GM18907 (cell line): ENCODE data around the gene XRCC5.
"Not testable (repeated sequence)": the region's sequence is repeated elsewhere in the genome, so short reads cannot be mapped to it uniquely, and the experiment has no call there.

ENCODE experiments used
- ATAC-seq: cut with Tn5 transposase; IDR thresholded peaks from one replicate; pipeline ENCODE4 v1.9.1; 2021; ENCODE audit warnings: mild to moderate bottlenecking, moderate library complexity; ENCODE audit not compliant: unreplicated experiment

XRCC5 gene

DNA sequence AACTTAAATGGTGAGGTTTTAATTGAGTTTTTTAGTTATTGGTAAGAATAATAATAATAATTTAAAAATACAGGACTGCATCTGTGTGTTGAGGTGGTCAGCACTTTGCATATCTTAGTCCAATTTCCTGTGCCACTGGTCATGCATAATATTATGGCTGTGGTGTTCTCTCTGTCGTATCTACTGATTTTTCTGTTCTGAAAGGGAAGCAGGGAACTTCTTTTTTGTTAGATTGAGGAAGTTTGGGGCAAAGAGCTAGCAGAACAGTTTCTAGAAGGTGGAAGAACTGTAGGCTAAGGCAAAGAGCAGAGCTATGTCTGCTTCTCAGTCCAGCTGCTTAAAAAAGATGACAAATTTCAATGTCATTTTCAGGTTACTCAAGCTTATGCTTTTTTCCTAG, 74.3 kb downstream of the XRCC5 start:
- peak; percentile 43 for ATAC-seq

DNA sequence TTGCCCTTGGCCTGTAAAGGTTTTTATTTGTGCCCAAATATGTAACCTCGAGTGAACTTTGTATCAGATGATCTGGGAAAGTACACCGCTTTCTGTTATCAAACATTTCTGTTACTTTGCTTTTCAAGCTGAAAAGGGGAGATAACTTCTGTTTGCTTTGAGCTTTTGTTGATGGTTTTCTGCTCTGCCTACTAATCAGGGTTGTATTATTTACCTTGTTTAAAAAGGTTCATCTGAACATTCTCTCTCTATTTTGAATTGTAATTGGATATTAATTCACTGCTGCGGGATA, 79.4 kb downstream of the XRCC5 start:
- ATAC-seq = no peak

DNA sequence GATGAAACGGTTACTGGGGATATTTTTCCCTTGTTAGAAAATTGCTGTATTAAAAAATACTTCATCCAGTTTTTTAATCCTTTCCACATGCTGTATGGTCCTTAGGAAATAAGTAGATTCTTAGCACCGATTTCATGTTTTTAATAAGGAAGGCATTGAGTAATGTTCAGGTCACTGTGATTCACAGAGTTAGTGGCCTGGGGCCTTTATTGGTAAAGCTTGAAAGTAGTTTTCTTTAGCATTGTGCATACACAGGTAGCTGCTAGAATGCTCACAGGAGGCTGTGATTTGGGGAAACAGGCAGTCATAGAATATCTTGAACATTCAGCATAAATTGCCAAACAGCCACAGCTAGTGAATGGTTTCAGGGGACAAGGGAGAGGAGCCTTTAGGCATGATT, 79.8 kb downstream of the XRCC5 start:
- ATAC-seq = no peak

DNA sequence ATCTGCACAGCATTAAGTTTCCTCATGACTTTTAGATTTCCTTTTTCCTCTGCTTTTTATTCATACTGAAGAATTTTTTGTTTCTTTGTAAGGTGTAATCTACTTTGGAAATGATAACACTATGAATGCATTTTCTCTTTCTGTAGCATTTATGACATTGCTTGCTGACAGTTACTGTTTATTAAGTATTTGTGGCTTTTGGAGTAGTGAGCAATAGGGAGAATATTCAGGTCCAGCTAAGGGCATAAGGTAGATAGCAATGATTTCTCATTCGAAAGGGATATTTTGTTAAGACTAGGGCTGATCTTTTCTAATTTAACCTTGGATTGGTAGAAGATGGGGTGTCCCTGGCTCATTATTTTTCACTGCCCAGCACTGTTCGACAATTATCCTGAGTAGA, 80.3 kb downstream of the XRCC5 start:
- ATAC-seq = no peak

- ATAC-seq = no peak
Measured at GRCh38 chr2:216192181-216192580, 83.0 kb downstream of the XRCC5 start.

- ATAC-seq = no peak
Measured at GRCh38 chr2:216192931-216193330, 83.8 kb downstream of the XRCC5 start.

- no peak for ATAC-seq
Measured at GRCh38 chr2:216194013-216194412, 84.9 kb downstream of the XRCC5 start.

DNA sequence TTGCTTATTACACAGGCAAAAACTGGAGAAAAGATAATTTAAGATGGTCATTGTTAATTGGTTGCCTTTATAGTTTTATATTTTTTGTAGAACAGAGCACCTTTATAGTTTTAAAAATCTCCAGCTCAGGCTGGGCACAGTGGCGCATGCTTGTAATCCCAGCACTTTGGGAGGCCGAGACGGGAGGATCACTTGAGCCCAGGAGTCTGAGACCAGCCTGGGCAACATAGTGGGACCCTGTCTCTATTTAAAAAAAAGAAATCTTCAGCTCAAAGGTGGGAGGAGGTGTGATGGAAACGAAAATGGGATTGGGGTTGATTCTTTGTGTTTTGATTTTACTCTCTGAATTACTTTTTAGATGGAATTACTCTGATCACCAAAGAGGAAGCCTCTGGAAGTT, 85.4 kb downstream of the XRCC5 start:
- ATAC-seq = no peak

DNA sequence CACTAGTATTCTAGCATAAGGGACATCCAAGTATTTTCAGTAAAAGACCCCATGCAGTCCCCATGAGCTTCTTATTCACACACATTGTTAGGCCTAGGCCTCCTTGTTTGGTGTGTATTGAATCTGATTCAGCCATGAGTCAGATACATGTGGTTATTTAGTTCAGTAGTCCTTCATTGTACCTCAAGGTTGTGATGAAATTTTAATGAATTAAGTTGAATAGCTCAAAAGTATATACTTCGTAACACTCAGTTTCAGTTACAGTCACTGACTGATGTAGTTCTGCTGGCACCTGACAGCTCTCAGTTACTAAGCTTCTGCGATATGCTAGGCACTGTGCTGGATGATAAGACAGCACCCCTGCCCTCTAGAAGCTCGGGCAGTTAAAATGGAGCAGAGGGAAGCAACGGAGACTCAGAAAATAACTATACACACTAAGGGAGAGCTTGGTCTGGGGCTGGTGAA, 86.4 kb downstream of the XRCC5 start:
- no peak for ATAC-seq

DNA sequence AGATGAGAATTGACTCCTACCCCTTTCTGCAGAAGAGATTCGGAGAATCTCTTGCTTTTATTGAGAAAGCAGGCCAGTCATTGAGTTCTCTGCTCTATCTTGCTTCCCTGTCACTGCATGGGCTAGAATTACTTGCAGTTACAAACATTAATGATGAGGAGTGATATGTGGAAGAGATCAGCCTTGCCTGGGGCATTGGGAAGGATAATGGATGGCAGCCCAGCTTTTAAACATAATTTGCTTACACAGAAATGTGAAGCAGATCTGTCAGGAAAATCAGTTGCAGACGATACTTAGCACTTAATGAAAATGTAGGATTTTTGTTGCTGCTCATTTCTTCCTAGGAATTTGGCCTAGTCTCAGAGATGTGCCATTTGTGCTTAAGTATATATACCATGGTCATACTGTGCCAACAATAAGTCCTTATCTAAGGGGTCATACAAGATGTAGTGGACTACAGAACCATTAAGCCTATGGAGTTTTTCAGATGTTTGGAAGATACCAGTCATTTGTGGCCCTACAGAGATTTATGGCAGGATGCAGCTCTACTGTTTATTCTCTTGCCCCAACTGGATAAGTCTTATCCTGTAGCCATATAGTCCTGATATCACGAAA, 92.7 kb downstream of the XRCC5 start:
- ATAC-seq = no peak

- ATAC-seq = no peak
Measured at GRCh38 chr2:216202626-216203250, 93.6 kb downstream of the XRCC5 start.

GRCh38 chr2:216205486-216205885, 96.3 kb downstream of the XRCC5 start:
- peak; percentile 13 for ATAC-seq

- ATAC-seq = peak; percentile 86
Measured at GRCh38 chr2:216206041-216206703, 97.0 kb downstream of the XRCC5 start.

DNA sequence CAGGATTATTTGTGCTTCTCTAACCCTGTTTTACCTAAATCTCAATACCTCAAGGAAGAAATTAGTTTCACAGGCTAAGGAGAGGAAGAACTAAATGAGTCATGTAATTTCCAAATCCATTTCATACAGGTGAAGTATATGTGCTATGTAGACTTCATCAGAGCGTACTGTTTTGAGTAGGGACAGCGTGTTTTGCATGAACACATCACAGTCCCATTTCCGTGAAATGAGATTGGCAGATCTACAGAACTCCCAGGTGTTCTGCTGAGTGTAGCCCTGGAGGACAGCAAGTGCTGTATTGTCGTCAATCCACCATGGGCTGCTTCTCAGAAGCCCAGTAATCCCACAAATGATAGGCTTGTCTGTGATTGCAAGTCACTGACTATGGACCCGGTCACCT, 97.7 kb downstream of the XRCC5 start:
- ATAC-seq = peak; percentile 13

GRCh38 chr2:216208661-216209060, 99.5 kb downstream of the XRCC5 start:
- not testable (repeated sequence) for ATAC-seq

- no peak for ATAC-seq
Measured at GRCh38 chr2:216210701-216211540, 101.8 kb downstream of the XRCC5 start.

DNA sequence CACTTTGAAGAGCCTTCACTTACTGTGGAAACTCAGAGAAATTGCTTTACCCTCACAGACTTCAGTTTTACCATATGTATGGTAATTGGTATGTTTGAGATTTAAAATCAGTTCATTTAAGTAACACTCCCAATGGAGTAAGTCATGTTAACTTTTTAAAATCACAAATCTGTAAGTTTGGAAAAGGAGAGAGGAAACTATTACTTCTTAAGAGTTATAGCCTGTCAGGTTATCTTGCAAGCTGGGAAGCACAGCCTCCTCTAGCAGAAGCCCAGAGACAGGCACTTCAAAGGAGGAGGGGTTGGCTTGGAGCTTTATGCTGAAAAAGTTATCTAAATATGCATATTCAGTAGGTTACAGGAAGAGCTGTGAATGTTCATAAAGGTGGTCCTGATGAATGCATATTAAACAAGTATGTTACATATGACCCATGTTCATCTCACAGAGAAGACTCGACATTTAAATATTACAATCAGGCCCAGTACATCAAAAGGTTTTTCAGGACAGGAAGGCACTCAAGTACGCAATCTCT, 102.5 kb downstream of the XRCC5 start:
- no peak for ATAC-seq

GRCh38 chr2:216214768-216215167, 105.6 kb downstream of the XRCC5 start:
- ATAC-seq = no peak

- ATAC-seq = peak; percentile 39
Measured at GRCh38 chr2:216215658-216216390, 106.7 kb downstream of the XRCC5 start.
